SU-DHL-6 (cell line): ENCODE results near the gene MYO18A.

ENCODE experiments used
- H2AFZ ChIP-seq: fragments of 200-600 bp; sonication (generic); 2 replicates; pipeline ENCODE4 v1.6.1; 2014; ENCODE audit warnings: low read depth, mild to moderate bottlenecking, moderate library complexity, mixed read lengths, antibody characterized with exemption, low read length; ENCODE audit not compliant: severe bottlenecking
- H3F3A ChIP-seq: fragments of 200-600 bp; shearing (Covaris generic); 2 replicates; pipeline ENCODE4 v1.6.0; 2016; ENCODE audit warnings: antibody characterized with exemption, mild to moderate bottlenecking; ENCODE audit not compliant: insufficient read depth
- H3K27ac ChIP-seq: fragments of 200-600 bp; sonication (generic); 2 replicates; pipeline ENCODE4 v1.5.1; 2016; ENCODE audit warnings: low read depth, mild to moderate bottlenecking, low read length, moderate library complexity, mixed read lengths
- H3K27me3 ChIP-seq: fragments of 200-600 bp; sonication (generic), shearing (Covaris generic); 2 replicates; pipeline ENCODE4 v1.6.0; 2014; ENCODE audit warnings: mild to moderate bottlenecking, low read length
- H3K36me3 ChIP-seq: fragments of 200-600 bp; sonication (generic); 2 replicates; pipeline ENCODE4 v1.6.1; 2014; ENCODE audit warnings: mild to moderate bottlenecking, low read length, mixed read lengths
- H3K4me2 ChIP-seq: fragments of 300-600, 200-600 bp; shearing (Covaris generic), sonication (generic); 2 replicates; pipeline ENCODE4 v1.6.0; 2014; ENCODE audit warnings: low read length, low read depth, mild to moderate bottlenecking; ENCODE audit not compliant: poor library complexity, severe bottlenecking
- H3K4me3 ChIP-seq: fragments of 200-600 bp; sonication (generic); 2 replicates; pipeline ENCODE4 v1.5.1; 2014; ENCODE audit warnings: antibody characterized with exemption, low read length, mild to moderate bottlenecking, mixed read lengths; ENCODE audit not compliant: insufficient read depth, poor library complexity, severe bottlenecking
- H3K79me2 ChIP-seq: fragments of 200-600 bp; sonication (generic); 2 replicates; pipeline ENCODE4 v1.6.1; 2014; ENCODE audit warnings: mild to moderate bottlenecking, low read length, moderate library complexity; ENCODE audit not compliant: insufficient read depth
- H3K9ac ChIP-seq: fragments of 200-600 bp; sonication (generic); 2 replicates; pipeline ENCODE4 v1.7.0; 2014; ENCODE audit warnings: mild to moderate bottlenecking, low read length
- H3K9me2 ChIP-seq: fragments of 200-600 bp; sonication (generic); replicated peaks from 2 replicates; pipeline ENCODE4 v1.6.1; 2014; ENCODE audit warnings: low read length; ENCODE audit not compliant: insufficient read depth
- H3K9me3 ChIP-seq: fragments of 200-600 bp; sonication (generic); 2 replicates; pipeline ENCODE4 v1.6.1; 2014; ENCODE audit warnings: low read length, mixed read lengths; ENCODE audit not compliant: insufficient read depth
- H4K20me1 ChIP-seq: fragments of 200-600 bp; sonication (generic); 2 replicates; pipeline ENCODE4 v1.6.1; 2014; ENCODE audit warnings: low read depth, mild to moderate bottlenecking, antibody characterized with exemption, low read length, moderate library complexity, mixed read lengths
- EZH2phosphoT487 ChIP-seq: fragments of 200-600 bp; sonication (generic), shearing (Covaris generic); conservative IDR thresholded peaks from 2 replicates; pipeline ENCODE4 v1.6.1; 2018; ENCODE audit warnings: mild to moderate bottlenecking, antibody characterized with exemption, low read length, moderate library complexity, mixed read lengths
- TF ChIP-seq, protein P1 (sequence below): fragments of 200-600 bp; sonication (generic); IDR thresholded peaks from one replicate; pipeline ENCODE4 v1.5.1; 2017; ENCODE audit warnings: antibody characterized with exemption, mild to moderate bottlenecking, low read length, moderate library complexity; ENCODE audit not compliant: insufficient read depth, poor library complexity, severe bottlenecking

MYO18A gene

GRCh38 chr17:29214215-29215146, 34.3 kb upstream of the MYO18A start:
- H3K4me3 ChIP-seq: no peak overlapping the region
- no peak overlapping the region for H3K9ac ChIP-seq
- H3K9me2 ChIP-seq: no peaks in the 10 kb centered on the region
- H3F3A ChIP-seq: no peaks in the 10 kb centered on the region
- H3K27ac ChIP-seq: no peak overlapping the region
- no peak overlapping the region for H3K4me2 ChIP-seq
- H4K20me1 ChIP-seq: no peaks in the 10 kb centered on the region
- no peak overlapping the region for H2AFZ ChIP-seq
- H3K27me3 ChIP-seq: no peaks in the 10 kb centered on the region
- H3K9me3 ChIP-seq: no peaks in the 10 kb centered on the region
- no peaks in the 10 kb centered on the region for H3K79me2 ChIP-seq
- no peak for TF ChIP-seq EZH2phosphoT487
- TF ChIP-seq, protein P1, sequence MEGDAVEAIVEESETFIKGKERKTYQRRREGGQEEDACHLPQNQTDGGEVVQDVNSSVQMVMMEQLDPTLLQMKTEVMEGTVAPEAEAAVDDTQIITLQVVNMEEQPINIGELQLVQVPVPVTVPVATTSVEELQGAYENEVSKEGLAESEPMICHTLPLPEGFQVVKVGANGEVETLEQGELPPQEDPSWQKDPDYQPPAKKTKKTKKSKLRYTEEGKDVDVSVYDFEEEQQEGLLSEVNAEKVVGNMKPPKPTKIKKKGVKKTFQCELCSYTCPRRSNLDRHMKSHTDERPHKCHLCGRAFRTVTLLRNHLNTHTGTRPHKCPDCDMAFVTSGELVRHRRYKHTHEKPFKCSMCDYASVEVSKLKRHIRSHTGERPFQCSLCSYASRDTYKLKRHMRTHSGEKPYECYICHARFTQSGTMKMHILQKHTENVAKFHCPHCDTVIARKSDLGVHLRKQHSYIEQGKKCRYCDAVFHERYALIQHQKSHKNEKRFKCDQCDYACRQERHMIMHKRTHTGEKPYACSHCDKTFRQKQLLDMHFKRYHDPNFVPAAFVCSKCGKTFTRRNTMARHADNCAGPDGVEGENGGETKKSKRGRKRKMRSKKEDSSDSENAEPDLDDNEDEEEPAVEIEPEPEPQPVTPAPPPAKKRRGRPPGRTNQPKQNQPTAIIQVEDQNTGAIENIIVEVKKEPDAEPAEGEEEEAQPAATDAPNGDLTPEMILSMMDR: no peak
- no peaks in the 10 kb centered on the region for H3K36me3 ChIP-seq

- H3K9me2 ChIP-seq: no peaks in the 10 kb centered on the region
- H3K4me2 ChIP-seq: no peak overlapping the region
- no peaks in the 10 kb centered on the region for H3K27me3 ChIP-seq
- no peaks in the 10 kb centered on the region for H3K79me2 ChIP-seq
- TF ChIP-seq, protein P1: no peak
- no peak for TF ChIP-seq EZH2phosphoT487
- H4K20me1 ChIP-seq: no peaks in the 10 kb centered on the region
- H3K4me3 ChIP-seq: no peak overlapping the region
- H3K9me3 ChIP-seq: no peaks in the 10 kb centered on the region
- H3F3A ChIP-seq: no peaks in the 10 kb centered on the region
- no peak overlapping the region for H3K27ac ChIP-seq
- no peak overlapping the region for H3K9ac ChIP-seq
- no peaks in the 10 kb centered on the region for H3K36me3 ChIP-seq
- H2AFZ ChIP-seq: no peak overlapping the region
Measured at GRCh38 chr17:29212681-29213121, 32.5 kb upstream of the MYO18A start.

DNA sequence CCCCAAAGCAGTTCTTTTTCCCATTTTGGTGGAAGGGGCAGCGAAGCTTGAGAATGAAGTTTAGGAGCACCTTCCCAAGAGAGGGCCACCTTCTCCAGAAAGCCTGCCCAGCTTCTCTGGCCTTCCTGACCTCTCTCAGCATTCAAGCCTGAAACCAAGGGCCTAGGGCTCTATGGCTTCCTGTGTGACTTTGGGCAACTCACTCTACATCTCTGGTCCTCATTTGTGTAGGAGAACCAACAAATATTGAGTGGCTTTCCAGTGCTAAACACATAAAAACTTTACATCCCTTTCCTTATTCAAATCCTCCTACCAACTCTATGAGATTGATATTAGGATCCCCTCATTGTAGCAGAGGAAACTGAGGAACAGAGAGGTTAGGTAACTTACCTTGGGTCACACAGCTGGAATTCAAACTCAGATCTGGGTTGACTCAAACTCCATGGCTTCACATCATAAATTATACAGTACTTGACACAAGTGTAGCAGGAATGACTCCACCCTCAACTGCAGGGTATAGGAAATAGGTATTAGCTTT, 32.0 kb upstream of the MYO18A start:
- no peaks in the 10 kb centered on the region for H4K20me1 ChIP-seq

More for the DNA sequence above, 32.0 kb upstream of the MYO18A start:
- no peak overlapping the region for H3K27ac ChIP-seq
- no peak for TF ChIP-seq EZH2phosphoT487
- TF ChIP-seq, protein P1: no peak
- no peaks in the 10 kb centered on the region for H3F3A ChIP-seq
- H3K9ac ChIP-seq: no peak overlapping the region
- H3K4me3 ChIP-seq: no peak overlapping the region
- no peaks in the 10 kb centered on the region for H3K9me2 ChIP-seq
- no peaks in the 10 kb centered on the region for H3K79me2 ChIP-seq
- H3K27me3 ChIP-seq: no peaks in the 10 kb centered on the region
- no peak overlapping the region for H2AFZ ChIP-seq
- no peaks in the 10 kb centered on the region for H3K36me3 ChIP-seq
- H3K9me3 ChIP-seq: no peaks in the 10 kb centered on the region
- H3K4me2 ChIP-seq: no peak overlapping the region
